ENCODE results near the gene RSRC1.

DNA sequence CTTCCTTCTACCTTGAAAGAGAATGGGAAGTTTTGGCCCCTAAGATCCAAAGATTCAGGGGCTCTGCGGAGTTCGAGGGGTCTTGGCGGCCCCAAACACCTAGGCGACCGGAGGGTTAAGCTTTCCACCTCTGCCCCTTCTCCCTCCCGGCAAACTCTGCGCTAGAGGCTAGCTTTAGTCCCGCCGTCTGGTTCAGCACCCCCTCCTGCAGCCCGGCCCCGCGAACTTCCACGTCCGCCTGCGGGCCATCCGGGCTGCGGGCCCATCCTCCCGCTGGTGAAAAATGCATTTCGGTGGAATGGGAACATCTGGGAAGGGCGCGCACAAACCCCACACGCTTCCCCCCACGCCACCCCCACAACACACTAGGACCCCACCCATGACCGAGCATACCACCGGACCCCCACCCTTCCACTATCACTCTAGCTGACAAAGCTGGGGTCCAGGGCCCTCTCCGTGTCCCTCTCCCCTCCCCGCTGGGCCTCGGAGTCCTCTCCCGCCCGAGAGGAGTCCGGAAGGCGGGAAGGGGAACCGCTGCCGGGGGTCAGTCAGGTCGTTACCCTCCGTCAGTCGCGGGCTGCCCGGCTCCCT is 4.7 kb upstream of the RSRC1 start:
- TF ChIP-seq POLR2A (IDR thresholded peaks at IDR 0.05; ENCODE audit: low read depth, low read length) (no peak), POLR2AphosphoS5 (IDR thresholded peaks at IDR 0.05; ENCODE audit: low read depth, low read length) (no peak), SPI1 (IDR thresholded peaks at IDR 0.05; ENCODE audit: low read depth, low read length) (no peak), TAF1 (IDR thresholded peaks at IDR 0.05; ENCODE audit: low read depth, low read length) (no peak), PAX5 (IDR thresholded peaks at IDR 0.05; ENCODE audit: insufficient read depth, low read length, severe bottlenecking) (no peak), POU2F2 (IDR thresholded peaks at IDR 0.05; ENCODE audit: low read depth, low read length) (no peak)
